ENCODE measurements around the gene IRX4.

The IRX4 gene

DNA sequence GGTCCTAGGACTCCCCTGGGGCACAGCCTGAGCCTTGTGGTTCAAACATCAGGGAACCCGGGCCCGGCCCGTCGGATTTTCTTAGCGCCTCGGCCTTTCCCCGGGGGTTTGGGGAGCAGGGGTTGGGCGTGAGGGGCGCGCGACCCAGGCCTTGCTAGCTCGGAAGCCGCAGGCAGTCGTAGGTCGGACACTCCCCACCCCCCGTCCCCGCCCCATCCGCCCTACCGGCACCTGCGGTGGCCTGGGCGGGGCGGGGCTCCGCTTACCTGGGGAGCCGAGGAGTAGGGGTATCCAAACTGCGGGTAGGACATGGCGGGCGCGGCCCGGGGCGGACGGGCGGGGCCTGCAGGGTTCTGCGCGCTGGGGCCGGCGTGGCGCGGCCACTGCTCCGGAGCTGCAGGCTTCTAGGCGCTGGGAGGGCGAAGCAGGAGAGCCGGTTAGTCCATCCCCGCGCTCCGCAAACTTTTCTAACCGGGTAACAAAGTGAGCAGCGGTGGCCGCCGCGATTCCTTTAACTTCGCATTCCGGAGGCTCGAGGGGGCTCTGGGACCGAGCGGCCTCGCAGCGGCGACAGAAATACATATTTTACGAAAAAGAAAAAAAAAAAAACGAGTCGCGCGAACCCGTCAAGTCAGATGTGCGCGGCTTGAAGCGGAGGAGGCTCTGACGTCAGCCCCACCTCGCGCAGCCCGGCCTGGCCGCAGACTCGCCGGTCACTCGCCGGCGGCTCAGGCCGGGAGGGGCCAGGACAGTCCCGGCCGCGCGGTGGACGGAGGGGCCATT, at the start of gene IRX4:
Gene IRX4, minus strand, starts transcription at position 589 of the 783 bp plus-strand sequence. Its CDS starts 278 bp downstream, at position 311.
- H3K4me3 ChIP-seq (replicated peaks in 1 of 2; ENCODE audit: low read depth in 2 of 2, low read length in 2 of 2): peak within 1 kb of the TSS; percentile 14 to 29
- peak; percentile 19 to 33 for DNase-seq (ENCODE audit: low read depth in 2 of 2)
- no peak for TF ChIP-seq CTCF (IDR thresholded peaks at IDR 0.05; ENCODE audit: low read depth, low read length)

DNA sequence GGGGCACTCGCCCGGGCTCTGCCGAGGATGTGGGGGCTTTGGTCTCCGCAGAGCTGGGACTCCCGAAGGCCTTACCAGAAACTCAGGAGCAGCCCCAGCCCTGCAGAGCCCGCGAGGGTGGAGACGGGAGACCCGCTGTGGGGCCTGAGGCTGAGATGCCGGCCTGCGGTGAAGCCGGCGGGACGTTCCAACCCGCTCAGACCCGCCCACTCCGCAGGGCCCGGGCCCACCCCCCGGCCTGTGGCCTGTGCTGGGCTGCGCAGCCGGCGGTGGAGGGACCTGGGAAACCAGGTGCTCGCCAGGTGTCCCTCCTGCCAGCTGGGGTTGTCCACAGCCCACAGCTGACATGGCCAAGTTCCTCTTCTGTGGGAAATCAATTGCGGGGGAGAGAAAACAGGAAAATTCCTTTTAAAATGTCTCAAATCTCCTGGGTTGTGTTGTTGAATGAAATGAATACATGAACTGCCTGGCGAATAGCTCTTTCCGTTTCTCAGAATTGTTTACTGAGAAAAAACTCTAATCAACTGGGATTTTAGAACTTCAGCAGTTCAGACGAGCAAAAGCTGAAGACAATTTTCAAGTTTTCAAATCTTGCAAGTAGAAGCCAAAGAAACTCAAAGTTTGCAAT, 49.0 kb upstream of the IRX4 start:
- DNase-seq (ENCODE audit: low read depth in 2 of 2): no peak
- no peak overlapping the region for H3K4me3 ChIP-seq (replicated peaks in 1 of 2; ENCODE audit: low read depth in 2 of 2, low read length in 2 of 2)
- no peak for TF ChIP-seq CTCF (IDR thresholded peaks at IDR 0.05; ENCODE audit: low read depth, low read length)

- no peak for DNase-seq (ENCODE audit: low read depth in 2 of 2)
- H3K4me3 ChIP-seq (replicated peaks in 1 of 2; ENCODE audit: low read depth in 2 of 2, low read length in 2 of 2): no peak overlapping the region
- TF ChIP-seq CTCF (IDR thresholded peaks at IDR 0.05; ENCODE audit: low read depth, low read length): no peak
Measured at GRCh38 chr5:1930880-1931603, 48.3 kb upstream of the IRX4 start.

DNA sequence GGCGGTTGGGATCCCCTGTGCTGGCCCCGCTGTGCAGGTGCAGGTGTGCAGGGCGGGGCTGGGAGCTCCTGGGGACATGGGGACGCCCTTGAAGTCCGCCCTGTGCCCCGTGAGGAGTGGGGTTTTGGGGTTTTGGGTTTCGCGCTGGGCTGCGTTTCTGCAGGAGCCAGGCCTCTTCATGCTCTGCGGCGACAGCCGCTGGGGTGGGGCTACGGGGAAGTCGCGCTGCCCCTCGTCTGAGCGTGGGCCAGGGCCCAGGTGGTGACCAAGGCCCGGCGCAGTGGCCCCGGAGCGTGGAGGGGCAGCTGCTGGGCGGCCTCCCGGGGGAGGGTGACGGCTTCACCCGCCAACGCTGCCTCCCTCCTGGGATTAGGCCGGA, 47.8 kb upstream of the IRX4 start:
- no peak for TF ChIP-seq CTCF (IDR thresholded peaks at IDR 0.05; ENCODE audit: low read depth, low read length)
- no peak overlapping the region for H3K4me3 ChIP-seq (replicated peaks in 1 of 2; ENCODE audit: low read depth in 2 of 2, low read length in 2 of 2)
- DNase-seq (ENCODE audit: low read depth in 2 of 2): no peak

- TF ChIP-seq CTCF (IDR thresholded peaks at IDR 0.05; ENCODE audit: low read depth, low read length): no peak
- no peak for DNase-seq (ENCODE audit: low read depth in 2 of 2)
- no peak overlapping the region for H3K4me3 ChIP-seq (replicated peaks in 1 of 2; ENCODE audit: low read depth in 2 of 2, low read length in 2 of 2)
Measured at GRCh38 chr5:1929108-1929991, 46.6 kb upstream of the IRX4 start.
